Stimulated activated CD8-positive, alpha-beta memory T cell treated with anti-CD3 and anti-CD28 coated beads, Interleukin-7, amount 100 ng/mL, for 4 hours (primary cell): ENCODE results near the gene GSTK1.
"Not testable (repeated sequence)": the region's sequence is repeated elsewhere in the genome, so short reads cannot be mapped to it uniquely, and the experiment has no call there.

Experiments
- DNase-seq, 2 donors: peaks; one replicate each; pipeline ENCODE4 v3.0.0-alpha.2; 2020; ENCODE audit warnings: low read depth in 2 of 2

The GSTK1 gene

GRCh38 chr7:143263266-143264195 lies at the start of gene GSTK1:
Gene GSTK1 (plus strand): TSS chr7:143263441. CDS start chr7:143263514, 73 bp downstream.
- peak; percentile 63 to 78 for DNase-seq

GRCh38 chr7:143213478-143213877 lies 49.8 kb upstream of the GSTK1 start:
- DNase-seq, result not testable (repeated sequence)

- peak; percentile 14 to 38 for DNase-seq
Measured at GRCh38 chr7:143214789-143215679, 48.2 kb upstream of the GSTK1 start.

GRCh38 chr7:143216151-143216550 lies 47.1 kb upstream of the GSTK1 start:
- no peak for DNase-seq

- DNase-seq, result no peak
Measured at GRCh38 chr7:143216686-143217085, 46.6 kb upstream of the GSTK1 start.

- DNase-seq, result no peak
Measured at GRCh38 chr7:143217806-143218205, 45.4 kb upstream of the GSTK1 start.

GRCh38 chr7:143221286-143221685 lies 42.0 kb upstream of the GSTK1 start:
- DNase-seq, result no peak

GRCh38 chr7:143221737-143222136 lies 41.5 kb upstream of the GSTK1 start, which contains the start of gene TAS2R40:
Gene TAS2R40 (plus strand): TSS chr7:143222037. CDS start chr7:143222079, 42 bp downstream.
- no peak for DNase-seq

- no peak for DNase-seq
Measured at GRCh38 chr7:143222782-143223181, 40.5 kb upstream of the GSTK1 start.

GRCh38 chr7:143223784-143224183 lies 39.5 kb upstream of the GSTK1 start:
- DNase-seq, result no peak

- no peak for DNase-seq
Measured at GRCh38 chr7:143225047-143225446, 38.2 kb upstream of the GSTK1 start.

- no peak for DNase-seq
Measured at GRCh38 chr7:143227806-143228205, 35.4 kb upstream of the GSTK1 start.

GRCh38 chr7:143229054-143229790 lies 34.0 kb upstream of the GSTK1 start:
- no peak for DNase-seq

- no peak for DNase-seq
Measured at GRCh38 chr7:143230602-143231457, 32.4 kb upstream of the GSTK1 start.

GRCh38 chr7:143233816-143234532 lies 29.3 kb upstream of the GSTK1 start:
- no peak for DNase-seq

- DNase-seq, result no peak
Measured at GRCh38 chr7:143234533-143234875, 28.7 kb upstream of the GSTK1 start.

- DNase-seq, result no peak
Measured at GRCh38 chr7:143235561-143235960, 27.7 kb upstream of the GSTK1 start.

- no peak for DNase-seq
Measured at GRCh38 chr7:143236408-143236990, 26.7 kb upstream of the GSTK1 start.

GRCh38 chr7:143237366-143237765 lies 25.9 kb upstream of the GSTK1 start:
- DNase-seq, result no peak
